T-helper 9 cell (primary cell): Measurements from ENCODE around the gene AMPD3.
"Not testable (repeated sequence)": the region's sequence is repeated elsewhere in the genome, so short reads cannot be mapped to it uniquely, and the experiment has no call there.

Experiments used
- DNase-seq: peaks from one replicate; pipeline ENCODE4 v3.0.0-alpha.2; 2020
- total RNA-seq, 2 donors: gene quantifications; one replicate each; lab custom pipeline; 2026; lab: John Stamatoyannopoulos, UW

Gene AMPD3
- 29.2 to 42.5 reads per million in 2 donors for total RNA-seq

DNA sequence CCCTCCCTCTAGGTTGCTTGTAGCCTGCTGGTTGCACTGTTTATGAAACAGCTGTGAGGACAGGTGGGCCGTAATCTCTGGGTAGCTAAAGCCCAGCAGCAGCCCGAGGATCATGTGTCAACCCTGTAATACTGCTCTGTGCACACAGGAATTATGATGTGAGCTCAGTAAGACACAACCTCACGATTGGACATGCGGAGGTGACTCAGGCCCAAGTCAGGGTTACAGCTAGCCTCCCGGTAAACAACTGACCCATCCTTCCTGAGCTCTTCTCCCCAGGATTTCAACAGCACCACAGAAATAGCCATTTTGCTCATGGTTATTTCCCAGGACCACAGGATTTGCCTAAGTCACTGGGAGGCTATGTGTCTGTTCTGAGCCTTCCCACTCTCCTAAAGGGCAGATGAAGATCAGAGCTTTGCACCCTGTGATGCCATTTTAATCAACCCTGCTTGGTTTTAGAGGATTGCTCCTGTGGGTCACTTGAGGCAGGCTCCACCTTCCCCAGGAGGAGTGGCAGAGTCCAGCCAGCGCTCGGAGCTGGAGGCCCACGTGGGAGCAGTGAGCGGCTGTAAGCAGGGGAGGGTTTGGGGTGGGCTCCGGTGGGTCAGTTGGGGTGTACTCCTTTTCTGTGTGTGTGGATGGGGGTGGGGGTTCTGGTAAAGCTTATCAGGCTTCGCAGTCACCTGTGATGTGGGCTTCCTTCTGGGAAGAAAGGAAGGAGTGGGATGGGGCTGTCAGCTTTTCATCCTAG is at the start of gene AMPD3:
TSS of gene AMPD3 (plus strand) at position 387 of the 754 bp plus-strand sequence. CDS start 6,256 bp downstream, outside the sequence.
- DNase-seq = no peak

DNA sequence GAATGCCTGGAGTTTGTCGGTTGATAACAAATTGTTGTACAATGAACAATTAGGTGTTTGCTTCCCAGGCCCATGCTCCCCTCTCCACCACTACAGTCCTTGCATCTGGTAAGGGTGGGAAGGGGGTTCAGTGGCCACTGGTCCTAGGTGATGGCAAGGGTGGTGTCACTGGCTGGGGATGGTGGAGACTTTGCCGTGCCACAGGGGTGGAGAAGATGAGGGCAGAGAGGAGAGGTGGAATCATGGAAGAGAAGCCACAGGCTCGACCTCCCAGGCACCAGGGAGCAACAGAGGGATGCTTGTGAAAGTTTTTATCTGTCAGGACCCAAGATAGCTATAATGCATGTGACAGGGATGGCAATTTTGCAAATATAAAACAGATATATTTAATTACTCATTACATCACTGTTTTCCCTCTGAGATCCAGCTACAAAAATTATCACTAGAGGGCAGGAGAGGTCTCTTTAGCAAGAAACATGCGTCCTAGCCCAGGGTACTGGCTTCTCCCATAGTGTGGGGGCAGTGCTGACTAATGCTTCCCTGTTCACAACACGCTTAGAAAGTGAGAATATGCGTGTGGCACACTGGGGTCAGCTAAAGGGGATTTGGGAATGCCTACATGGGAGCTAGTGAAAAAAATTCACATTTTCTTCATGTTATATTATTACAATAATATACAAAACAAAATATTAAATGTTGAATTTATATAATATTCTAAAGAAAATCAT is 49.0 kb upstream of the AMPD3 start:
- no peak for DNase-seq

- no peak for DNase-seq
These were observed 48.0 kb upstream of the AMPD3 start for GRCh38 chr11:10407055-10407454.

DNA sequence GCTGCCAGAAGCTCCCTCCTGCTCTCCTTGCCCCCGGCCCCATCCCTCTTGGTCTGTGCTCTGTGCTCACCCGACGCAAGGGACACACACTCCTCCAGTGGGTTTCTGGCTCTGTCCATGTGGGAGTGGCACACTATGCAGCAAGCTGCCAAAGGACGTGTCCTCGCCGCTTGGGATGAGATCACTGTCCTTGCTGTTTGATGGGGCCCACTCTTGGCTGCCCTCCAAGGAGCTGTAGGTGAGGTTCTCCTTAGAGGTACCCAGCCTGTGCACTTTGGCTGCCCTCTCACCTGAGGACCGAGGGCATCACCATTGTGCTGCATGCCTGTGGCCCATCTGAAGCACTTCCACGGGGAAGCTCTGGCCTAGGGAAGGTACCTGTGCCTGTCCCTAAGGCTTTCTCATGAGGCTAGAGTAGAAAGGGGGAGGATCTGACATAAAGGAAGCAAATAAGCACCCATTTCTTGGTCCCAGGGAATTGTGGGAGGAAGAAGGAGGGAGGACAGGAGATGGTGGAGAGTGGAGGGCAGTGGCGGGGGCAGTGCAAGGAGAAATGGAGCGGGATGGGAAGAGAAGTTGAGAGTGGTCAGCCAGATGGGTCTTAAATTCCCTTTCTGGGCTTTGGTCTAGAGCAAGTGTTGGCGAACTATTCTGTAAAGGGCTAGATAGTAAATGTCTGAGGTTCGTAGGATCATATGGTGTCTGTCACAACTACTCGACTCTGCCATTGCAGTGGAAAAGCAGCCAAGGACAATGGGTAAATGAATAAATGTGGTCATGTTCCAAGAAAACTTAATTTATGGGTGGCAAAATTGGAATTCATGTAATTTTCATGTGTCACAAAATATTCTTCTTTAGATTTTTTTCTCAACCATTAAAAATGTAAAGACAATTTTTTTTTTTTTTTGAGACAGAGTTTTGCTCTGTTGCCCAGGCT is 47.0 kb upstream of the AMPD3 start:
- no peak for DNase-seq

GRCh38 chr11:10409207-10409661 is 45.8 kb upstream of the AMPD3 start:
- DNase-seq = no peak

GRCh38 chr11:10410106-10410843 is 44.8 kb upstream of the AMPD3 start:
- DNase-seq = no peak

DNA sequence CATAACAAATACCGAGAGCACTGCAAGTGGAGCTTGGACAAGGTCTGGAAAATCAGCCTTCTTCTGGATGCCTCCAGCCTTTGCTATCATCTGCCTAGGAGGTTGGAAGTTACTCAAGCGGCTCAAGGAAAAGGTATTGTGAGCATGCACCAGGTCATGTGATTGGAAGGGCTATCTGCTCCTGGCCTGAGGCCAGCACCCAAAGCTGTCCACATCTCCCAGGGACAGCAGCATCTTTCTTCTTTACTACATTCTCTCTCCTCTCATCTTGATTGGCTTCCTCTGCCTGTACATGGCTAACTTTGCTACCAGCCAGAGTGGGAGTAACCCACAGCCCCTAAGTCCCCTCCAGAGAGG is 44.2 kb upstream of the AMPD3 start:
- no peak for DNase-seq

GRCh38 chr11:10412266-10412665 is 42.8 kb upstream of the AMPD3 start:
- no peak for DNase-seq

DNA sequence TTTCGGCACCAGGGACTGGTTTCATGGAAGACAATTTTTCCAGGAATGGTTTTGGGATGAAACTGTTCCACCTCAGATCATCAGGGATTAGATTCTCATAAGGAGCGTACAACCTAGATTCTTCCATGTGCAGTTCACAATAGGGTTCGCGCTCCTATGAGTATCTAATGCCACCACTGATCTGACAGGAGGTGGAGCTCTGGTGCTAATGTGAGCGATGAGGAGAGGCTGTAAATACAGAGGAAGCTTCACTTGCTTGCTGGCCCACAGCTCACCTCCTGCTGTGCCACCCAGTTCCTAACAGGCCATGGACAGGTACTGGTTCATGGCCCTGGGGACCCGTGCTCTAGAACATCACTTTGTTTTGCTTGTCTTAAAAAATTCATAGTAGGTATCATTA is 41.8 kb upstream of the AMPD3 start:
- peak; percentile 12 for DNase-seq

GRCh38 chr11:10414181-10414580 is 40.9 kb upstream of the AMPD3 start:
- no peak for DNase-seq

- no peak for DNase-seq
These were observed 40.4 kb upstream of the AMPD3 start for GRCh38 chr11:10414659-10415058.

GRCh38 chr11:10415817-10416392 is 39.2 kb upstream of the AMPD3 start:
- DNase-seq = no peak

DNA sequence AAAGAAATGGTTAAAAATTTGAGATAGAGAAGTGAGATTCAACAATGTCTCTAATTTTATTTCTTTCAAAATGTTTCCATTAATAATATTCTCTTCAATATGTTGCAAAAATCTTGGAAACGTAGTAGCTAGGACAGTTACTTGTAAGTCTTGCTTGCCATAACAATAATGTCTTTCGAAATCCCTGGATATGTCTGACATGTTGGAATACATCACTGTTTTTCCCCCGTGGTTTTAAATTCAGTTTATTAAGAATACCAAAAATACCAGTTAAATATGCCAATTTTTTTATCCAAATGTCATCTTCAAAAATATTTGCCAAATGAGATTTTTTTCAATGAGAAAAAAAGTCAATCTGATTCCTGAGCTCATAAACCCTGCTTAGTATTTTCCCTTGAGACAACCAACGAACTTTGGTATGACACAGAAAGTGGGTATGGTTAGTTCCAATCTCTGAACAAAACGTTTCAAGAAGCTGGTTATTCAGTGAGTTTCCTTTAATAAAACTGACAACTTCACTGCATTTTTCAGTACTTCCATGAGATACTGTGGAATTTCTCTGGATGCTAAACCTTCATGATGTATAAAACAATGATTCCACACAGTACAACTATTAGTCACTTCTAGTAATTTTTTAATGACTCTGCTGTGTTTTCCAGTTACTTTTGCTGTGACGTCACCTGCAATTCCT is 36.7 kb upstream of the AMPD3 start:
- DNase-seq = no peak

DNA sequence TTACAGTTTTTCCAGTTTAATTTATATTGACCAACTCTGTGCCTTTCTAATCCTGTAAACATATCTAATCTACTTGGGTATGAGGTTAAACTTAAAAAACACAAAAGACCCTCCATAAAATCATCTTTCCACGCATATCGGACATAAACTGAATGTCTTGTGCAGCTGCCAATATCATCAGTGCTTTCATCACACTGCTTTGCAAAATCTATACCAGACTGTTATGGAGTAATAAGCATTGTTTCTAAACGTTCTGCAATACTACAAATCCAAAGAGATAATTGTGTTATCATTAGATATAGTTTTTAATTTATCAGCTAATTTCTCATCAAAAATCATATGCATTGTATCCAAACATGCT is 36.1 kb upstream of the AMPD3 start:
- no peak for DNase-seq

- DNase-seq = no peak
These were observed 28.6 kb upstream of the AMPD3 start for GRCh38 chr11:10426475-10426874.

DNA sequence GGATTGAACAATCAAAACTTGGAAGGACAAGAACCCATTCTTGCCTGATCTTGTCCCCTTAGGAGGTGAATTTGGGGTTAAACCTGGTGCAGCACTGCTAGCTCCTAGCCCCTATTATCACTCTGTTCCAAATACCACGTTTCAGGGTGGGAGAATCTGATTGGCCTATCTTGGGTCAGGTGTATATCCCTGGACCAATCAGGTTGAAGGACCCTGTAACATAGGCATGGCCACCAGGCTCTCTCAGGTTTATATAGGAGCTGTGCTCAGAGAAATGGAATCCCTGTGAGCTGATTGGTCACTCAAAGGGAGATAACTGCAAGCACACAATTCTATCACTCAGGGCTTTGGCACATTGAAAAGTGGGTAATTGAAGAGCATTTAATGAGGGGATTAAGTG is 26.6 kb upstream of the AMPD3 start:
- no peak for DNase-seq

DNA sequence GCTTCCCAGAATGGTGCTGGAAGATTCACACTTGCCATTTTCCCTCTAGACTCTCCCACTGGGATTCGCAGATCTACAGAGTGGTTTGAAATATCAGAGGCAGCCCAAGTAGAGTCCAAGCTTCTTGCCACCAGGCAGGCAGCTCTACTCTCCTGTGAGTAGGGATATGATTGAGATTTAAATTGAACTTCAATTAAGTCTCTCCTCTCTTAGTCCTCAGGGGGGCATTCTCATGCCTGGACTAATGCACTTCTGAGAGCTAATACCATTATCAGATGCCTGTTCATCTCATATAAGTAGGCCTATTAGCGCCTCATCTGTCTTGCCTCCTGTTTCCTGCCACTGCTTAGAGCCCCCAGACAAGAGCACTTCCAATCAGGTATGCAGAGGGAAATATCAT is 25.5 kb upstream of the AMPD3 start:
- no peak for DNase-seq

DNA sequence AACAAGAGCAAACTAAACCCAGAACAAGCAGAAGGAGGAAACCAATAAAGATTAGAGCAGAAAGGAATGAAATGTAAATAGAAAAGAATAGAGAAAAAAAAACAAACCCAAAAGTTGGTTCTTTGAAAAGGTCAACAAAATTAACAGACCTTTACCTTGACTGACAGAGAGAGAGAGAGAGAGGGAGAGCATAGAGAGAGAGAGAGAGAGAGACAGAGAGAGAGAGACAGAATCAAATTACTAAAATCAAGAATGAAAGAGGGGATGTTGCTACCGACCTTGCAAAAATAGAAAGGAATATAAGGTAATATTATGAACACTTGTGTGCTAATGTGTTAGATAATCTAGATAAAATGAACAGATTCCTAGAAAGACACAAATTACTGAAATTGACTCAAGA is 22.6 kb upstream of the AMPD3 start:
- no peak for DNase-seq

DNA sequence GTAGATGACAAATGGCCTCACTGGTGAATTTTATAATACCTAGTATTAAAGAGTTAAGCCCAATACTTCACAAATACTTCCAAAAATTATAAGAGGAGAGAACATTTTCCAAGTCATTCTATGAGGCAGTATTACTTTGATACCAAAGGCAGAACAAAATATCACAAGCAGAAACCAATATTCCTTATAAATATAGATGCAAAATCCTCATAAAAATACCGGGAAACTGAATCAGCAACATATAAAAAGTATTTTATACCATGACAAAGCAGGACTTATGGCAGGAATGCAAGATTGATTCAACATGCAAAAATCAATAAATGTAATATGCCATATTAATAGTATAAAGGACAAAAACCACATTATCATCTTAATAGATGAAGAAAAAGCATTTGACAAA is 22.1 kb upstream of the AMPD3 start:
- no peak for DNase-seq

GRCh38 chr11:10436224-10436623 is 18.8 kb upstream of the AMPD3 start:
- DNase-seq = no peak

DNA sequence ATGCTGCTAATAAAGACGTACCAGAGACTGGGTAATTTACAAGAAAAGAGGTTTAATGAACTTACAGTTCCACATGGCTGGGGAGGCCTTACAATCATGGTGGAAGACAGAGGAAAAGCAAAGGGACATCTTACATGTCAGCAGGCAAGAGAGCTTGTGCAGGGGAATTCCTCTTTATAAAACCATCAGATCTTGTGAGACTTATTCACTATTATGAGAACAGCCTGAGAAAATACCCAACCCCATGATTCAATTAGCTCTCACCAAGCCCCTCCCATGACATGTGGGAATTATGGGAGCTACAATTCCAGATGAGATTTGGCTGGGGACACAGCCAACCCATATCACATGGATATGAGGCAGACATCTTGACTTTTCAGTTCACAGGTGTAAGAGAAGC is 18.4 kb upstream of the AMPD3 start:
- not testable (repeated sequence) for DNase-seq

- no peak for DNase-seq
These were observed 16.6 kb upstream of the AMPD3 start for GRCh38 chr11:10438458-10438857.
